ENCODE data around the gene IFITM10.

DNA sequence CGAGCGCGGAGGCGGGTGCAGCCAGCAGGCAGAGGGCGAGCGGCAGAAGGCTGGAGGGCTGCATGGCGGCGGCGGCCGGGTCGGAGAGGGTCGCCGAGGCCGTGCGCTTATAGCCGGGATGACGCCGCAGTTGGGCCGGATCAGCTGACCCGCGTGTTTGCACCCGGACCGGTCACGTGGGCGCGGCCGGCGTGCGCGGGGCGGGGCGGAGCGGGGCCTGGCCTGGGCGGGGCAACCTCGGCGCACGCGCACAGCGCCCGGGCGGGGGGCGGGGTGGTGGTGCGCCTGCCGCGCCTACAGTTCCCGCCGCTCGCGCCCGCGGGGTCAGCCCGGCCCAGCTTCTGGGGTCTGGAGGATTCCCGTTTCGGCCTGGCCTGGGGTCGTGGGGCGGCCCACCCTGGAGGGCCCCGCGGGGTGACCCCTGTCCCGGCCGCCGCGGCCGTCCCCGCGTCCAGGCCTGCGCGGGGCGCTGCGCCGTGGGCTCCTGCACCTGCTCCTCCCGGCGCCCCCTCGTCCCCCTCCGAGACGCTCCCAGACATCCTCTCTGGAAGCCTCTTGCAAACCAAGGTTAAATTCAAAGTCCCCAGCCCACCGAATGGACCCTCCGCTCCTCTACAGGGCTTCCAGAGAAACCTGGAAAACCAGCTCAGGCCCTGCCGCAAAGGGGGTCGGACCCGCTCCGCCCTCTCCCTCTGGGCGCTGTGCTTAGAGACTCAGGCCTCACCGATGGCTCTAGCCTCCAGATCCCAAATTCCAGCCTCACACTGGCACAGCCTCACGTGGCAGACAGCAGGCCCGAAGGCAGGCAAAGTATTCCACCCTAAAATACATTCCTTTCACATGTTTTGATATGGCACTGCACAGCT is 13.6 kb upstream of the IFITM10 start, which contains the start of gene CTSD:
- TF ChIP-seq, protein P1, sequence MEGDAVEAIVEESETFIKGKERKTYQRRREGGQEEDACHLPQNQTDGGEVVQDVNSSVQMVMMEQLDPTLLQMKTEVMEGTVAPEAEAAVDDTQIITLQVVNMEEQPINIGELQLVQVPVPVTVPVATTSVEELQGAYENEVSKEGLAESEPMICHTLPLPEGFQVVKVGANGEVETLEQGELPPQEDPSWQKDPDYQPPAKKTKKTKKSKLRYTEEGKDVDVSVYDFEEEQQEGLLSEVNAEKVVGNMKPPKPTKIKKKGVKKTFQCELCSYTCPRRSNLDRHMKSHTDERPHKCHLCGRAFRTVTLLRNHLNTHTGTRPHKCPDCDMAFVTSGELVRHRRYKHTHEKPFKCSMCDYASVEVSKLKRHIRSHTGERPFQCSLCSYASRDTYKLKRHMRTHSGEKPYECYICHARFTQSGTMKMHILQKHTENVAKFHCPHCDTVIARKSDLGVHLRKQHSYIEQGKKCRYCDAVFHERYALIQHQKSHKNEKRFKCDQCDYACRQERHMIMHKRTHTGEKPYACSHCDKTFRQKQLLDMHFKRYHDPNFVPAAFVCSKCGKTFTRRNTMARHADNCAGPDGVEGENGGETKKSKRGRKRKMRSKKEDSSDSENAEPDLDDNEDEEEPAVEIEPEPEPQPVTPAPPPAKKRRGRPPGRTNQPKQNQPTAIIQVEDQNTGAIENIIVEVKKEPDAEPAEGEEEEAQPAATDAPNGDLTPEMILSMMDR (IDR thresholded peaks at IDR 0.05; ENCODE audit: low read depth, low read length): peak; percentile 22
- TF ChIP-seq EZH2phosphoT487 (IDR thresholded peaks at IDR 0.05; ENCODE audit: low read depth): no peak

Measured in OCI-LY3 (cell line).